Measurements from ENCODE around the gene ZNF12. TPM values are rescaled to one million over a fixed set of nuclear protein-coding genes. Genes with fewer than 3 reads are reported as not detected.

ZNF12 gene
- polyA plus RNA-seq, 1 donor from 2014 or later = 27.9 TPM

- TF ChIP-seq SMC3 (conservative IDR thresholded peaks at IDR 0.05; ENCODE audit: poor library complexity) (no peak), EZH2 (IDR thresholded peaks at IDR 0.05; ENCODE audit: borderline replicate concordance, insufficient read depth, low read length, poor library complexity, severe bottlenecking) (no peak), CTCF (IDR thresholded peaks at IDR 0.05; ENCODE audit: poor library complexity, severe bottlenecking) (no peak), MXI1 (conservative IDR thresholded peaks at IDR 0.05; ENCODE audit: poor library complexity, severe bottlenecking) (no peak), POLR2AphosphoS5 (IDR thresholded peaks at IDR 0.05) (no peak)
- H3K4me3 ChIP-seq (ENCODE audit: low read length) = no peak overlapping the region
- H2AFZ ChIP-seq (ENCODE audit: low read depth, low read length) = no peak overlapping the region
- H3K27ac ChIP-seq (ENCODE audit: low read length) = no peak overlapping the region
- peaks cover 15% of the 10 kb centered on the region for H3K36me3 ChIP-seq (ENCODE audit: insufficient read depth, low read length)
- no peaks in the 10 kb centered on the region for H3K27me3 ChIP-seq (ENCODE audit: insufficient read depth, low read depth, low read length)
- H3K9me3 ChIP-seq (ENCODE audit: low read length) = peaks cover 6% of the 10 kb centered on the region
- H3K79me2 ChIP-seq (replicated peaks; ENCODE audit: insufficient read depth, low read length) = no peaks in the 10 kb centered on the region
- H3K9me2 ChIP-seq (ENCODE audit: insufficient read depth, low read length) = no peaks in the 10 kb centered on the region
- no peak overlapping the region for H3K9ac ChIP-seq (ENCODE audit: low read length)
- no peak overlapping the region for H3K4me2 ChIP-seq (ENCODE audit: low read length)
- no peaks in the 10 kb centered on the region for H3F3A ChIP-seq (ENCODE audit: insufficient read depth, low read length, poor library complexity, severe bottlenecking)
- no peaks in the 10 kb centered on the region for H4K20me1 ChIP-seq (ENCODE audit: insufficient read depth)
Observed at GRCh38 chr7:6649241-6649961, 57.3 kb downstream of the ZNF12 start.

- Histone ChIP-seq H3K79me2 (replicated peaks; ENCODE audit: insufficient read depth, low read length) (no peaks in the 10 kb centered on the region), H4K20me1 (ENCODE audit: insufficient read depth) (no peaks in the 10 kb centered on the region), H3K27me3 (ENCODE audit: insufficient read depth, low read depth, low read length) (no peaks in the 10 kb centered on the region), H3K9me2 (ENCODE audit: insufficient read depth, low read length) (no peaks in the 10 kb centered on the region), H3K9me3 (ENCODE audit: low read length) (peaks cover 6% of the 10 kb centered on the region), H3F3A (ENCODE audit: insufficient read depth, low read length, poor library complexity, severe bottlenecking) (no peaks in the 10 kb centered on the region), H3K36me3 (ENCODE audit: insufficient read depth, low read length) (peaks cover 15% of the 10 kb centered on the region), H3K4me3 (ENCODE audit: low read length) (no peak overlapping the region), H3K9ac (ENCODE audit: low read length) (no peak overlapping the region), H3K27ac (ENCODE audit: low read length) (no peak overlapping the region), H2AFZ (ENCODE audit: low read depth, low read length) (no peak overlapping the region), H3K4me2 (ENCODE audit: low read length) (no peak overlapping the region)
- no peak for TF ChIP-seq POLR2AphosphoS5 (IDR thresholded peaks at IDR 0.05)
- TF ChIP-seq TAF1 (IDR thresholded peaks at IDR 0.05; ENCODE audit: low read depth) = no peak
- TF ChIP-seq EZH2 (IDR thresholded peaks at IDR 0.05; ENCODE audit: borderline replicate concordance, insufficient read depth, low read length, poor library complexity, severe bottlenecking) = no peak
- no peak for TF ChIP-seq SMC3 (conservative IDR thresholded peaks at IDR 0.05; ENCODE audit: poor library complexity)
- no peak for TF ChIP-seq EP300 (conservative IDR thresholded peaks at IDR 0.05; ENCODE audit: poor library complexity, severe bottlenecking)
- TF ChIP-seq MXI1 (conservative IDR thresholded peaks at IDR 0.05; ENCODE audit: poor library complexity, severe bottlenecking) = no peak
- TF ChIP-seq REST (IDR thresholded peaks at IDR 0.05; ENCODE audit: borderline replicate concordance) = no peak
- TF ChIP-seq RAD21 (conservative IDR thresholded peaks at IDR 0.05) = no peak
- no peak for TF ChIP-seq CTCF (IDR thresholded peaks at IDR 0.05; ENCODE audit: poor library complexity, severe bottlenecking)
Observed at GRCh38 chr7:6648815-6649104, 58.0 kb downstream of the ZNF12 start.
